HFF-Myc (cell line): ENCODE results near the gene SCFD2.

Source experiments
- DNase-seq: peaks from one replicate; pipeline ENCODE4 v3.0.0-alpha.2; 2011; ENCODE audit warnings: low read depth; ENCODE audit errors: extremely low read depth
- H3K4me3 ChIP-seq: replicated peaks from 2 replicates; pipeline ENCODE4 v1.5.1; 2011; ENCODE audit warnings: low read depth, mild to moderate bottlenecking, control low read depth, low read length
- CTCF ChIP-seq: IDR thresholded peaks from 2 replicates; pipeline ENCODE4 v1.5.1; 2012; ENCODE audit warnings: mild to moderate bottlenecking, low read depth, low read length, control low read depth; ENCODE audit errors: missing control alignments

The SCFD2 gene

DNA sequence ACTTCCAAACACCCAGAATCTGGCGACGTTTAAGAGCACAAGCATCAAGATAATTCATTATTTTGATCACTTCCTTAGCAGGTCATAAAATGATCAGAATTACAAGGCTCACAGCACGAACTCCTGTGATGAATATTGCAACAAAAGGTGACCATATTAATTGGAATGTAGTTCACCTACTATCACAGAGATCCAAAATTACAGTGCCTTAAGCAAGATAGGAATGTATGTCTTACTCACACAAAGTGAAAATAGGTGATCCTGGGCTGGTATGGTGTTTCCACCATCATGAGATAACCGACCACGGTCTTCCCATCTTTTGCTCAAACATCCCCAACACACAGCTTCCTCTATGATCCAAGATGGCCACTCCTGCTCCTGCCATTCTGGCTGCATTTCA, 131.2 kb downstream of the SCFD2 start:
- no peak for DNase-seq
- no peak for TF ChIP-seq CTCF
- no peak overlapping the region for H3K4me3 ChIP-seq

- DNase-seq = no peak
- TF ChIP-seq CTCF = no peak
- no peak overlapping the region for H3K4me3 ChIP-seq
Observed at GRCh38 chr4:53234111-53234510, 131.8 kb downstream of the SCFD2 start.

DNA sequence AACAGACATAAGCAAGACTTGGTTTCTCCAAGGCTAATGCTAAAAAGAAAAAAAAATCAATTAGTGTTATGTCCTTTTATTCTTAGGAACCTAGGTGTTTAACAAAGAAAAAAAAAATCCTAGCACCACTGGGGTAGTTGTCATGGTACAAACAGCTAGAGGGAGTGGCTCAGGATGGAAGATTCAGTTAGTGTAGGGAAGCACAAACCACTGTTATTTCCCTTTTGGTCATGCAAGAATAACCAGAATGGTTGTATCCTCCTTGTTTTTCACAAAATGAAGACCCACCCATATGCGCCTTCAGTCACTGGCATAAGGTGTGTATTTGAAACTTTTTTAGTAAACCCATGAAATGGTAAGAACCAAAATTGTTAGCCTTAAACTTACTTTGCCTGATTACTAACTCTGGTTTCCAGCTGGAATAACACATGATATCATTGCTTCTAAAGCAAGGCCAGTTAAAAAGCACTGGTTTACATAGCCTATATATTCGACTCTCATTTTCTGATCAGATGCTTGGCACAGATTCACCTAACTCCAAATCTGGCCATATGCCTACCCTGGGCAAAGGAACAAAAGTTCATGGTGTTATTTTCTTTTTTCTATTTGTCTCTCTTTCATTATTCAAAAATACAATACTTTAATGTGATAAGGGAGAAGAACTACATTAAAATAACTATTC, 132.6 kb downstream of the SCFD2 start:
- no peak overlapping the region for H3K4me3 ChIP-seq
- TF ChIP-seq CTCF = no peak
- DNase-seq = no peak

DNA sequence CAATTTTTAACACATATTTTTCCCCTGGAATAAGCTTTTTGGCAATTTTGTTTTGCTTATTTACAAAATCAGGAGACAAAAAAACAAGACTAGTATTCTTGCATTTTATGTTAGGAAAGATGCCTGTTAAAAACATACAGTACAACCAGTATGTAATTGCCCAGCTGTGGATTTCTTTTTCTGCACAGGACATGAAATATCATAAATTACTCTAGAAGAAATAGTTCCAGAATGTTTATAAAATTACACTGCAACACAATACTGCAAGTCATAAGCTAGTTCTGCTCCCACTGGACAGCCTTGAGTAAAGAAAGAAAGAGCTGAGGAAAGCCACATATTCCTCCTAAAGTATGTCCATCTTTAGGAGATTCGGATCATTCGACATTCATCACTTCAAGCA, 133.5 kb downstream of the SCFD2 start:
- H3K4me3 ChIP-seq = no peak overlapping the region
- DNase-seq = no peak
- no peak for TF ChIP-seq CTCF

GRCh38 chr4:53228036-53228435, 137.8 kb downstream of the SCFD2 start:
- no peak for DNase-seq
- no peak overlapping the region for H3K4me3 ChIP-seq
- TF ChIP-seq CTCF = no peak

GRCh38 chr4:53227451-53227850, 138.4 kb downstream of the SCFD2 start:
- no peak overlapping the region for H3K4me3 ChIP-seq
- no peak for TF ChIP-seq CTCF
- DNase-seq = no peak
